GM12864 (cell line): ENCODE results near the gene LOXHD1.

Source experiments
- DNase-seq: peaks from one replicate; pipeline ENCODE4 v3.0.0-alpha.2; 2011; ENCODE audit warnings: low read depth
- H3K4me3 ChIP-seq: 2 replicates; pipeline ENCODE4 v1.5.1; 2011; ENCODE audit warnings: mild to moderate bottlenecking, low read depth, low read length, control low read depth
- TF ChIP-seq, protein P1 (sequence below): IDR thresholded peaks from 2 replicates; pipeline ENCODE4 v1.5.1; 2011; ENCODE audit warnings: low read depth, mild to moderate bottlenecking, moderate library complexity, low read length, control low read depth, inconsistent platforms; ENCODE audit errors: missing control alignments

LOXHD1 gene

DNA sequence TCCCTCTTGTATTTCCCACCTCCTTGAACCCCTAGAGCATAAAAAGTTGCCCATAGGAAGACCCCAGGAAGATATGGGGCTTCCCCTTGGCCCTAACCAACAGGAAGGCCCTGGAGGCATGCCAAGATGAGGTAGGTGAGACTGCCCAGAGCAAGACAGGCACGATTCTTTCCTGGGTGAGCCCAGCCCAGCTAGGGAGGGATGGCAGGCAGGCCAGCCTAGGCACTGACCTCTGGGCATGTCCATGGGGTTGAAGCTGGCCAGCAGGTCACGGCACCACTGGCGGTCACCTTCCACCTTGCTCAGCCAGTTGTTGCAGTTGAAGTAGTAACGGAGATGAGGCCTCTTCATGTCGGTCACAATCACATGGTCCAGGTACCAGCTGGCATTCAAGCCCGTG is 17.6 kb downstream of the LOXHD1 start:
- H3K4me3 ChIP-seq, result no peak overlapping the region
- TF ChIP-seq, protein P1, sequence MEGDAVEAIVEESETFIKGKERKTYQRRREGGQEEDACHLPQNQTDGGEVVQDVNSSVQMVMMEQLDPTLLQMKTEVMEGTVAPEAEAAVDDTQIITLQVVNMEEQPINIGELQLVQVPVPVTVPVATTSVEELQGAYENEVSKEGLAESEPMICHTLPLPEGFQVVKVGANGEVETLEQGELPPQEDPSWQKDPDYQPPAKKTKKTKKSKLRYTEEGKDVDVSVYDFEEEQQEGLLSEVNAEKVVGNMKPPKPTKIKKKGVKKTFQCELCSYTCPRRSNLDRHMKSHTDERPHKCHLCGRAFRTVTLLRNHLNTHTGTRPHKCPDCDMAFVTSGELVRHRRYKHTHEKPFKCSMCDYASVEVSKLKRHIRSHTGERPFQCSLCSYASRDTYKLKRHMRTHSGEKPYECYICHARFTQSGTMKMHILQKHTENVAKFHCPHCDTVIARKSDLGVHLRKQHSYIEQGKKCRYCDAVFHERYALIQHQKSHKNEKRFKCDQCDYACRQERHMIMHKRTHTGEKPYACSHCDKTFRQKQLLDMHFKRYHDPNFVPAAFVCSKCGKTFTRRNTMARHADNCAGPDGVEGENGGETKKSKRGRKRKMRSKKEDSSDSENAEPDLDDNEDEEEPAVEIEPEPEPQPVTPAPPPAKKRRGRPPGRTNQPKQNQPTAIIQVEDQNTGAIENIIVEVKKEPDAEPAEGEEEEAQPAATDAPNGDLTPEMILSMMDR, result no peak

DNA sequence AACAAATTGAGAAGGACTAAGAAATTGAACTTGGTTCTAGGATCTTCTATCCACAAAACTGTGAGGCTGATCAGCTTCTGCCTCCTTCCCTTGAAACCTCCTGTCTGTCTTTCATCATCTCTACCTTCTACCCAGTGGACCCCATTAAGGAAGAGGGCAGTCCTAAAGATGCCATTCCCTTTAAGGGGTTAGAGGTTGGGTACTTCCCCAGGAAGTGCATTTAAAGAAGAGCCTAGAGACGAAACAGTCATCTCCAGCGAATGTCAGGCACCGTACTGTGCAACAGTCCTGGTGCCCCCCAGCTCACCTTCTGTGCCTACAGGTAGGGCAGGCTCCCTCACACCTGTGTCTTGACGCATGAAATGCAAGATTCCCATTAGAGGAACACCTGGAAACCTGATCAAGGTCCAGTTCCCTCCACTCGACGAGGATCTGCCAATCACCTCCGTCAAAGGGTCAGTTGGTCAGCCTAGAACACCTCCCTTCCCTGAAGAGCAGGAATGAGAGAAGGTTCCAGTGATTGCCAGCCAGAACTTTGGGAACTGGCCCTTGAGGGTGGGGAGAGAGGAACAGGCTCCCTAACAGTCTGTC is 20.9 kb downstream of the LOXHD1 start:
- TF ChIP-seq, protein P1, result no peak
- no peak for DNase-seq
- no peak overlapping the region for H3K4me3 ChIP-seq

More for the DNA sequence above, 17.6 kb downstream of the LOXHD1 start:
- DNase-seq, result no peak

DNA sequence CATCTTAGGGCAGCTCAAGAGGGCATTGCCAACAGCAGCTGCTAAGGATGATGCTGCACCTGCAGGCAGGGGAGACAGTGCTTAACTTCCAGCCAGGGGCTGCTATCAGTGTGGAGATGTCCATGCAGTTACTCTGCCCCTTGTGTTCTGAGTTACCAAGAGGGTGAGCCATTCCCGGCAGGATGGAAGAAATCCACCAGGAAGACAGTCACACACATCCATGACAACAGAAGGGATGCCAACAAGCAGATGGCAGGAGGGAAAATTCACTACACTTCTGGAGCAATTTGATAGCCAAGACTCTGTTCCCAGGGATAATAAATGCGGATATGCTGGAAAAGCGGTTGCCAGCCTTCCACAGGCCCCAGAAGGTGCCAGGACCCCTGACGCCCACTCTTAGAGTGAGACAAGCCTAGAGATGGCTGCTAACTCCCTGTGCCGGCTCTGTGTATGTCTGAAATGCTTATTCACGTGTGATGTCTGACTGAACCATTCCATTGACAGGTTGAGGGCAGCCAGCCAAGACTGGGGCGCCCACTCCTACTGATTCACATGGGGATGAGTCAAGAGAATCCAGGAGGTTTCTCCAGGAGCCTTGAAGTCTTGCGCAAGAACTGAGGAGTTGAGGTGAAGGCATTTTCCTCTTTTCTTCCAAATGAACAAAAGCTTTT is 24.5 kb downstream of the LOXHD1 start:
- DNase-seq, result no peak
- H3K4me3 ChIP-seq, result no peak overlapping the region
- TF ChIP-seq, protein P1, result no peak

DNA sequence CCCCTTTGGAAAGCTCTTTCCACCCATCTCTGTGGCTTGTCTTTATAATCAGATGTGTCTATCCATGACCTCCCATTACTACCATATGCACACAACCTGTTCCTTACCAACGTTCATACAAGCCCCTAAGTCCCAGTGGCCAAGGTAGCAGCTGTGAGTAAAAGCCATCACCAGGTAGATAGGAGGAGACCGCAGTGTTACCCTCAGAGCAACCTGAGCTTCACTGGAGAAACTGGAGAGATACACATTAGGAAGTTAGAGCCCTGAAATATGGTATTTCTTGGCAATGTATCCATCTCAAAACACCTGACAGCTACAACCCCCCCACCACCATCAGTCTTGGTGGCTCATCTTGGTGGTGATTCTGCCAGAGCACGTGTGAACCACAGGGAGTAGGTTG is 26.0 kb downstream of the LOXHD1 start:
- no peak overlapping the region for H3K4me3 ChIP-seq
- DNase-seq, result no peak
- TF ChIP-seq, protein P1, result no peak

DNA sequence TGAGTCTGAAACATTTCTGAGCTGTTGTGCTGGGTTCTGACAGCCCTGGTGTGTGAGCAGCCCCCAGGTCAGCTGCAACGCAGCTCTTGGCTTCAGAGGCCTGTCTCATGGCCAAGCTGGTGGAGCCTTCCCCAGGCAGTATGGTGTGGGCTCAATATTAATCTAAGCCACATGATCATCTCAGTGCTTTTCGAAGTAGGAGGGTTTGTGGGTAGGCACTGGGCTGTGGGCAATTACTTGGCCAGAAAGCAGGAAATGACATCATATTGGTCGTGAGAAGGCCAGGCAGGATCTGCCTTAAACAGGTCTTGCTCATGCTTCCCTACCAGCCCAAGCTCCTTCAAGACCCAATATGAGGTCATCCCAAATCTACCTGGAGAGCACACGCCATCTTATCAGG is 26.9 kb downstream of the LOXHD1 start:
- no peak for DNase-seq
- TF ChIP-seq, protein P1, result no peak

DNA sequence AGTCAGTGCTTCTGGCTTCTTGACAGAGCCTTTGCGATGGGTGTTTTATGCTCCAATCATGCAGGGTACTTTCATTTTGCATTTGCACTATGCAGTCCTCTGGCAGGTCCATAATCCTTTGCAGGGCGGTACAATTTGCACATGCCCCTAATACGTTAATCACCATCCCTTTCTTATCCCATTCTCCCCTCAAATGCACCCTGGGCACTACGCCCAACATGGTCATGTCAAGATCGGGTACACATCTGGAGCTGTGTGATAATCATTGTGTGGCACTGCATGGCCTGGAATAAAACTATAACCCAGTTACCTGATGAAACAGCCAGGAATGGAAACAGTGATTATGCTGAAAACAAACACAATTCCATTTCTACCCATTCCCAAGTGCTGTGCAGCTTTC is 27.7 kb downstream of the LOXHD1 start:
- TF ChIP-seq, protein P1, result no peak
- no peak for DNase-seq
- H3K4me3 ChIP-seq, result no peak overlapping the region

More for the DNA sequence above, 26.9 kb downstream of the LOXHD1 start:
- no peak overlapping the region for H3K4me3 ChIP-seq

DNA sequence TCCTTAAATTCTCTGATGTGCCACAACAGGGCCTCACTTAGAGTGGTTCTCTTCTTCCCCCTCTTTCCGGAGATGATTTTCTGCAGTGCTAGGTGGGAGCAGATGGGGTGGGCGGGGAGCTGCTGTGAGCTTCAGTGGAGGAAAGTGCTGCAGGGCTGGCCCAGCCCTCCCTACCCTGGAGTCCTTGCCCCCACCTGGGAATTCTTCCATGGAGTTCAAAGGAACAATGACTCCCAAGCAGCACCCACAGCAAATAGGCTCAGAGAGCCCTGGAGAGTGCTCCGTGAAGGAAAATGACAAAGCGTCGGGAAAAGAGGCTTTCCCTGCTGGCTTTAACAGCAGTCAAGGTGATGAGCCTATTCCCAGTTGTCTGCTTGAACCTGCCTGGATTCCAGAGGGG is 28.8 kb downstream of the LOXHD1 start:
- TF ChIP-seq, protein P1, result no peak
- no peak for DNase-seq
- no peak overlapping the region for H3K4me3 ChIP-seq
